ENCODE results near the gene MRFAP1L1. TPM values are rescaled to one million over a fixed set of nuclear protein-coding genes. Genes with fewer than 3 reads are reported as not detected.

MRFAP1L1 gene
- total and polyA plus RNA-seq, 9 of the 15 experiments (the other 6 are each of a cell fraction or from before 2014, with no cell fraction given) = 37.6 to 111 (median 83.8) TPM

DNA sequence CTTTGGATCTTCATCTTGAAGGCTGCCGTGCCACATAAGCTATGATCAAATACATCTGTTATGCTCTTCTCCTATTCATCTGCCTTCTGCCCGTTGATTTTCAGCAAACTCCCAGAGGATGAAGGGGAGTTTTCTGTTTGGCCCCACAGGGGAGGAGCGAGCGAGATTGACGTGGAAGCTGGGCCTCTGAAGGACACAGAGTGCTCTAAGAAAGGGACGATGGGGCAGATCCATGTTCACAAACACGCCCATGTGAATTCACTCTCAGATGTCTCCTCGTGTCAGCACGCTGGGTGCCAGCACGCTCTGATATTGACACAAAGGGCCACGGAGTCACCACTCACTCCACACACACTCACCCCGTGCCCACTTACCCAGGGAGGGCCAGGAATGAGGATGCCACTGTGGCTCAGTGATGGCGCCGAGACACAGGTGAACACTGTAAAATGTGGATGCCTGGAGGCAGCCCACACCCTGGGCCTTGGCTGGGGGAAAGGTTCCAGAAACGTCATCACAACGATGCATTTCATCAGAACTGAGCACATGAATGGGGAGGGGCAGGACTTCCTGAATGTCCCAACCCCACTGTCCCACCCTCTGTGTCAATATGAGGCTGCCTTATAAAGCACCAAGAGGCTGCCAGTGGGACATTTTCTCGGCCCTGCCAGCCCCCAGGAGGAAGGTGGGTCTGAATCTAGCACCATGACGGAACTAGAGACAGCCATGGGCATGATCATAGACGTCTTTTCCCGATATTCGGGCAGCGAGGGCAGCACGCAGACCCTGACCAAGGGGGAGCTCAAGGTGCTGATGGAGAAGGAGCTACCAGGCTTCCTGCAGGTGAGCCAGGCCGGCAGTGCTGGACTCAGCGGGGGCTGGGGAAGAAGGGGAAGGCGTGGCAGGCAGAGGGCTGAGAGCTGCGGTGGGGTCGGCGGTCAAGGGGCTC, 16.2 kb downstream of the MRFAP1L1 start, which contains the start of gene S100P (continued):
- TF ChIP-seq CREB3L1 (IDR thresholded peaks at IDR 0.05; ENCODE audit: borderline replicate concordance, low read depth) = no peak
- no peak for TF ChIP-seq BACH1 (tag; IDR thresholded peaks at IDR 0.05)
- TF ChIP-seq ZNF707 (CRISPR knock-in tag; conservative IDR thresholded peaks at IDR 0.05) = no peak
- no peak for TF ChIP-seq ZNF444 (CRISPR knock-in tag; IDR thresholded peaks at IDR 0.05)
- TF ChIP-seq, protein P1, sequence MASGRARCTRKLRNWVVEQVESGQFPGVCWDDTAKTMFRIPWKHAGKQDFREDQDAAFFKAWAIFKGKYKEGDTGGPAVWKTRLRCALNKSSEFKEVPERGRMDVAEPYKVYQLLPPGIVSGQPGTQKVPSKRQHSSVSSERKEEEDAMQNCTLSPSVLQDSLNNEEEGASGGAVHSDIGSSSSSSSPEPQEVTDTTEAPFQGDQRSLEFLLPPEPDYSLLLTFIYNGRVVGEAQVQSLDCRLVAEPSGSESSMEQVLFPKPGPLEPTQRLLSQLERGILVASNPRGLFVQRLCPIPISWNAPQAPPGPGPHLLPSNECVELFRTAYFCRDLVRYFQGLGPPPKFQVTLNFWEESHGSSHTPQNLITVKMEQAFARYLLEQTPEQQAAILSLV (tag; IDR thresholded peaks at IDR 0.05) = no peak
- no peak for TF ChIP-seq HNRNPL (IDR thresholded peaks at IDR 0.05; ENCODE audit: low read depth, low read length)
- no peak for TF ChIP-seq PCBP2 (IDR thresholded peaks at IDR 0.05; ENCODE audit: low read depth, low read length, poor library complexity, severe bottlenecking)
- no peak for TF ChIP-seq NR2C1 (IDR thresholded peaks at IDR 0.05)
- 0 out of 2 replicates have a peak, but pooled peaks have one; percentile 45 for TF ChIP-seq NR2C1 (tag; IDR thresholded peaks at IDR 0.05)
- no peak for TF ChIP-seq NCOA1 (IDR thresholded peaks at IDR 0.05; ENCODE audit: low read depth)
- TF ChIP-seq, protein P2, sequence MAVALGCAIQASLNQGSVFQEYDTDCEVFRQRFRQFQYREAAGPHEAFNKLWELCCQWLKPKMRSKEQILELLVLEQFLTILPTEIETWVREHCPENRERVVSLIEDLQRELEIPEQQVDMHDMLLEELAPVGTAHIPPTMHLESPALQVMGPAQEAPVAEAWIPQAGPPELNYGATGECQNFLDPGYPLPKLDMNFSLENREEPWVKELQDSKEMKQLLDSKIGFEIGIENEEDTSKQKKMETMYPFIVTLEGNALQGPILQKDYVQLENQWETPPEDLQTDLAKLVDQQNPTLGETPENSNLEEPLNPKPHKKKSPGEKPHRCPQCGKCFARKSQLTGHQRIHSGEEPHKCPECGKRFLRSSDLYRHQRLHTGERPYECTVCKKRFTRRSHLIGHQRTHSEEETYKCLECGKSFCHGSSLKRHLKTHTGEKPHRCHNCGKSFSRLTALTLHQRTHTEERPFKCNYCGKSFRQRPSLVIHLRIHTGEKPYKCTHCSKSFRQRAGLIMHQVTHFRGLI (CRISPR knock-in tag; IDR thresholded peaks at IDR 0.05) = no peak
- no peak for TF ChIP-seq ZNF561 (CRISPR knock-in tag; conservative IDR thresholded peaks at IDR 0.05)
- TF ChIP-seq MECOM (CRISPR knock-in tag; IDR thresholded peaks at IDR 0.05) = no peak
- TF ChIP-seq JUNB (CRISPR knock-in tag; conservative IDR thresholded peaks at IDR 0.05) = no peak
- no peak for TF ChIP-seq NCOA6 (IDR thresholded peaks at IDR 0.05)
- TF ChIP-seq OTX1 (CRISPR knock-in tag; IDR thresholded peaks at IDR 0.05) = no peak
- TF ChIP-seq MYC (IDR thresholded peaks at IDR 0.05; ENCODE audit: low read depth, low read length) = peak; percentile 94
- TF ChIP-seq MYC (CRISPR knock-in tag; IDR thresholded peaks at IDR 0.05; ENCODE audit: borderline replicate concordance, low read depth) = no peak
- no peak for TF ChIP-seq FOXM1 (IDR thresholded peaks at IDR 0.05; ENCODE audit: low read depth)
- no peak for TF ChIP-seq FOXM1 (CRISPR knock-in tag; IDR thresholded peaks at IDR 0.05; ENCODE audit: low read depth)
- TF ChIP-seq NKRF (IDR thresholded peaks at IDR 0.05; ENCODE audit: borderline replicate concordance) = no peak
- no peak for TF ChIP-seq BHLHE40 (IDR thresholded peaks at IDR 0.05; ENCODE audit: low read length)
- no peak for TF ChIP-seq ZNF644 (tag; IDR thresholded peaks at IDR 0.05; ENCODE audit: low read depth)
